ENCODE results near the gene EML1. TPM values are rescaled to one million over a fixed set of nuclear protein-coding genes. Genes with fewer than 3 reads are reported as not detected.

The EML1 gene
- total and polyA plus RNA-seq, 2 donors from 2014 or later = 7.9 to 35.9 TPM

- DNase-seq (no peak), FAIRE-seq (no peak)
- Histone ChIP-seq H3K4me3 (ENCODE audit: low read length in 3 of 3) (no peak overlapping the region), H3K27ac (ENCODE audit: low read depth in 2 of 2, low read length in 2 of 2) (no peak overlapping the region), H3K4me1 (ENCODE audit: control insufficient read depth in 2 of 3, insufficient read depth in 2 of 3, low read depth in 1 of 3, low read length in 3 of 3) (no peaks in the 10 kb centered on the region), H3K9me3 (ENCODE audit: control insufficient read depth in 2 of 3, insufficient read depth in 1 of 3, low read length in 3 of 3) (no peaks in the 10 kb centered on the region), H3K36me3 (ENCODE audit: control insufficient read depth in 2 of 3, insufficient read depth in 3 of 3, low read length in 3 of 3) (no peaks in the 10 kb centered on the region), H3K27me3 (ENCODE audit: control insufficient read depth, insufficient read depth, low read length) (no peaks in the 10 kb centered on the region), H3K9ac (ENCODE audit: low read length in 3 of 3) (no peak overlapping the region)
- intact Hi-C loops (cut with DNase I) = no loop called here
- no peak for TF ChIP-seq CTCF (IDR thresholded peaks at IDR 0.05; ENCODE audit: borderline replicate concordance, extremely low read depth, insufficient read depth)
Observed at GRCh38 chr14:99892406-99892805, 99.2 kb downstream of the EML1 start.

GRCh38 chr14:99896361-99896760 lies 103.1 kb downstream of the EML1 start:
- peak; percentile 15 for FAIRE-seq
- Histone ChIP-seq H3K36me3 (ENCODE audit: control insufficient read depth in 2 of 3, insufficient read depth in 3 of 3, low read length in 3 of 3) (peaks cover 0 to 3% (median 0%) of the 10 kb centered on the region in 3 donors), H3K9ac (ENCODE audit: low read length in 3 of 3) (no peak overlapping the region), H3K9me3 (ENCODE audit: control insufficient read depth in 2 of 3, insufficient read depth in 1 of 3, low read length in 3 of 3) (no peaks in the 10 kb centered on the region), H3K27ac (ENCODE audit: low read depth in 2 of 2, low read length in 2 of 2) (no peak overlapping the region), H3K4me1 (ENCODE audit: control insufficient read depth in 2 of 3, insufficient read depth in 2 of 3, low read depth in 1 of 3, low read length in 3 of 3) (no peaks in the 10 kb centered on the region), H3K4me3 (ENCODE audit: low read length in 3 of 3) (no peak overlapping the region), H3K27me3 (ENCODE audit: control insufficient read depth, insufficient read depth, low read length) (no peaks in the 10 kb centered on the region)
- intact Hi-C loops (cut with DNase I) = no loop called here
- no peak for TF ChIP-seq CTCF (IDR thresholded peaks at IDR 0.05; ENCODE audit: borderline replicate concordance, extremely low read depth, insufficient read depth)
- DNase-seq = no peak

- Histone ChIP-seq H3K36me3 (ENCODE audit: control insufficient read depth in 2 of 3, insufficient read depth in 3 of 3, low read length in 3 of 3) (peaks cover 0 to 5% (median 0%) of the 10 kb centered on the region in 3 donors), H3K9ac (ENCODE audit: low read length in 3 of 3) (no peak overlapping the region), H3K4me3 (ENCODE audit: low read length in 3 of 3) (no peak overlapping the region), H3K27ac (ENCODE audit: low read depth in 2 of 2, low read length in 2 of 2) (no peak overlapping the region), H3K4me1 (ENCODE audit: control insufficient read depth in 2 of 3, insufficient read depth in 2 of 3, low read depth in 1 of 3, low read length in 3 of 3) (no peaks in the 10 kb centered on the region), H3K9me3 (ENCODE audit: control insufficient read depth in 2 of 3, insufficient read depth in 1 of 3, low read length in 3 of 3) (no peaks in the 10 kb centered on the region), H3K27me3 (ENCODE audit: control insufficient read depth, insufficient read depth, low read length) (no peaks in the 10 kb centered on the region)
- intact Hi-C loops (cut with DNase I) = no loop called here
- DNase-seq (peak in 1 of 5 donors; percentile 28), FAIRE-seq (peak; percentile 88)
- peak; percentile 29 for TF ChIP-seq CTCF (IDR thresholded peaks at IDR 0.05; ENCODE audit: borderline replicate concordance, extremely low read depth, insufficient read depth)
Observed at GRCh38 chr14:99899578-99900178, 106.5 kb downstream of the EML1 start.

- Histone ChIP-seq H3K36me3 (ENCODE audit: control insufficient read depth in 2 of 3, insufficient read depth in 3 of 3, low read length in 3 of 3) (peaks cover 0 to 5% (median 3%) of the 10 kb centered on the region in 3 donors), H3K9me3 (ENCODE audit: control insufficient read depth in 2 of 3, insufficient read depth in 1 of 3, low read length in 3 of 3) (no peaks in the 10 kb centered on the region), H3K27ac (ENCODE audit: low read depth in 2 of 2, low read length in 2 of 2) (no peak overlapping the region), H3K9ac (ENCODE audit: low read length in 3 of 3) (no peak overlapping the region), H3K4me1 (ENCODE audit: control insufficient read depth in 2 of 3, insufficient read depth in 2 of 3, low read depth in 1 of 3, low read length in 3 of 3) (no peaks in the 10 kb centered on the region), H3K4me3 (ENCODE audit: low read length in 3 of 3) (no peak overlapping the region), H3K27me3 (ENCODE audit: control insufficient read depth, insufficient read depth, low read length) (no peaks in the 10 kb centered on the region)
- FAIRE-seq (no peak), DNase-seq (no peak)
- TF ChIP-seq CTCF (IDR thresholded peaks at IDR 0.05; ENCODE audit: borderline replicate concordance, extremely low read depth, insufficient read depth) = no peak
- intact Hi-C loops (cut with DNase I) = no loop called here
Observed at GRCh38 chr14:99902925-99903324, 109.7 kb downstream of the EML1 start.
